Upper lobe of left lung (tissue), 4 donors: ENCODE data around the gene RETREG2.

ENCODE experiments used
- EP300 ChIP-seq, 4 donors: sonication (generic); formaldehyde crosslinking; IDR thresholded peaks; one replicate each; pipeline ENCODE4 v1.5.1; 2017; ENCODE audit warnings: antibody characterized with exemption in 4 of 4, control low read depth in 2 of 4
- POLR2A ChIP-seq, 4 donors: fragments of 450-650 bp; IDR thresholded peaks; one replicate each; pipeline ENCODE4 v1.5.1; 2016 to 2017; ENCODE audit warnings: antibody characterized with exemption in 4 of 4, mild to moderate bottlenecking in 2 of 4
- TF ChIP-seq, protein P1 (sequence below), 6 experiments: fragments of 450-650 bp in 4 of 6; fragments of 200-600 bp in 2 of 6; sonication (generic) in 2 of 6; IDR thresholded peaks; one replicate each; pipeline ENCODE4 v1.5.1; 2016 to 2019; ENCODE audit warnings: antibody characterized with exemption in 6 of 6

DNA sequence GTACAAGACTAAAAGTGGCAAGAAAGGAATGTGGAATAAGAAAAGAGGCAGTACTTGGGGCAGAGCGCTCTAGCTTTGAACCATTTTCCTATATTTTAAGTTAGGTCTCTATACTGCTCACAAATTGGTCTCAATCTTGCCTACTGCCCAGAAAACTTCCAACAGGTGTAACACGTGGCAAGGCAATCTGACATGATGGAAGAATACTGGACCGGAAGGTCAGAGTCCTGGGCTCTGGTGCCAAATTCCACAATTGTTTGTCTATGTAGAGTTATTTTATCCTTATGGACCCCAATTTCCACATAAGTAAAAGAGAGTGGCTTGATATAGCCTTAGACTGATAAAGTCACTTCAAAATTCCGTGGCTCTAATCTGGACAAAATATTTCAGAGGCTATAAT lies 46.3 kb upstream of the RETREG2 start:
- TF ChIP-seq, protein P1, sequence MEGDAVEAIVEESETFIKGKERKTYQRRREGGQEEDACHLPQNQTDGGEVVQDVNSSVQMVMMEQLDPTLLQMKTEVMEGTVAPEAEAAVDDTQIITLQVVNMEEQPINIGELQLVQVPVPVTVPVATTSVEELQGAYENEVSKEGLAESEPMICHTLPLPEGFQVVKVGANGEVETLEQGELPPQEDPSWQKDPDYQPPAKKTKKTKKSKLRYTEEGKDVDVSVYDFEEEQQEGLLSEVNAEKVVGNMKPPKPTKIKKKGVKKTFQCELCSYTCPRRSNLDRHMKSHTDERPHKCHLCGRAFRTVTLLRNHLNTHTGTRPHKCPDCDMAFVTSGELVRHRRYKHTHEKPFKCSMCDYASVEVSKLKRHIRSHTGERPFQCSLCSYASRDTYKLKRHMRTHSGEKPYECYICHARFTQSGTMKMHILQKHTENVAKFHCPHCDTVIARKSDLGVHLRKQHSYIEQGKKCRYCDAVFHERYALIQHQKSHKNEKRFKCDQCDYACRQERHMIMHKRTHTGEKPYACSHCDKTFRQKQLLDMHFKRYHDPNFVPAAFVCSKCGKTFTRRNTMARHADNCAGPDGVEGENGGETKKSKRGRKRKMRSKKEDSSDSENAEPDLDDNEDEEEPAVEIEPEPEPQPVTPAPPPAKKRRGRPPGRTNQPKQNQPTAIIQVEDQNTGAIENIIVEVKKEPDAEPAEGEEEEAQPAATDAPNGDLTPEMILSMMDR (IDR thresholded peaks at IDR 0.05) = no peak
- TF ChIP-seq POLR2A (IDR thresholded peaks at IDR 0.05) (no peak), EP300 (IDR thresholded peaks at IDR 0.05) (no peak)
